Measurements from ENCODE around the gene GADD45G.

Gene GADD45G

DNA sequence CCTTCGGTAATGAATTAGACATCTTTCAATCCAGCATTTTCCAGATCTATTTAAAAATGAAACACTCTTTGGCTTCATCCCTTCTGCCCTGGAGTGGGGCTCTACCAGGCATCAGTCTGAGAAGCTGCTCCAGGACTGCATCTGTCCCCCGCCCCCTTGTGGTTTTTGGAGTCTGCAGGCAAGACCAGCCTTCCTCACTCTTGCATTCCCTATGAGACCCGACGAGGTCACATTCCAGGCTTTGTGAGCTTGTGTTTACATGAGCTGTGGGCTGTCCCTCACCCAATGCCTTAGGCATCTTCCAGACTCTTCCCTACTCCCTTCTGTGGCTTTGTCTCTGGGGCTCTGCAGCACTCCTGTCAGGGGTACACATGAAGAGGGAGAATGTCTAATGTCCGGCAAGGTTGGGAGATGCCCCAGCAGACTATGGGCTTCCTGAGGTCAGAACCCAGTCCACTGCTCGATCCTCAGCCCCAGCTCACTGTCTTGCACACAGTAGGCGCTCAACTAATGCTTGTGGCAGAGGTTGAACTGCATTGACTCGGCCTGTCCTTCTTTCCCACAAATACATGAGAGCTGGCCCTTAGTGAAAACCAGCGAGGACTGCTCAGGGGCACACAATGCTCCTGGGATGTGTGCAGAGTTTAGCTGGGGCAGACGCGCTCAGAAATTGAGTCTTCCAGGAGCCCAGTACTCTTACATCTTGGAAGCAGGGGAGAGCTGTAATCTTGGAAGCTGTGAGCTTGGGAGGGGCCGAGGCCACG, 11.7 kb upstream of the GADD45G start:
- no peak for DNase-seq

DNA sequence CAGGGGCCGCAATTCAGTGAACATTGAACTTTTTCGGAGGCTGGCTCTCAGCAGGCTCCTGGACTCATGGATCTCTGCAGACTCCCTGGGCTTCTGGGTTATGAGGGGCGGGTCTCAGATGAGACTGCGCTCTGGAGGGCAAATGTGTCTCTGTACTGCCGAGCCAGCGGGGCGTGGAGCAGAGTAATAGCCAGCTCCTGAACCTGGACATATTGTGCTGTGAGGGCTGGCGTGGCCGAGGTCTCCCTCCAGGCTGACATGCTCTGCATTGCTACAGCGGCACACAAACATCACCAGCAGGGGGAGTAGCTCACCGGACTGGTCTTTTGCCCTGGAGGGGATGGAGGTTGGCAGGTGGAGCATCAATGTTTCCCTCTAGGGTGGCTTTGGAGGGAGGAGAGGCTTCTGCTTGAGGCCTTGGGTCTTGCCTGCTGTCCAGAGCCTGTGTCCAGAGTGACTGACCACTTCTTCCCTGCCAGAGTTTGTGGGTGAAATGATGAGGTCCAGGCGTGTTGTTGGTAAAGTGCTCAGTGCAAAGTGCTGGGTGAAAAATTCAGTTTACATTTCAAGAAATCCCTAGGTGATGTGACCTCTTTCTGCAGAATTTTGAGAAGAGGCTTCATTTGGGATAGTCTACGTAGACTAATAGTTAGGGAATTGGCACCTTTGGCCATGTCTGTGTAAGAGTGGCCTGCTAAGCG, 10.9 kb upstream of the GADD45G start:
- no peak for DNase-seq

DNA sequence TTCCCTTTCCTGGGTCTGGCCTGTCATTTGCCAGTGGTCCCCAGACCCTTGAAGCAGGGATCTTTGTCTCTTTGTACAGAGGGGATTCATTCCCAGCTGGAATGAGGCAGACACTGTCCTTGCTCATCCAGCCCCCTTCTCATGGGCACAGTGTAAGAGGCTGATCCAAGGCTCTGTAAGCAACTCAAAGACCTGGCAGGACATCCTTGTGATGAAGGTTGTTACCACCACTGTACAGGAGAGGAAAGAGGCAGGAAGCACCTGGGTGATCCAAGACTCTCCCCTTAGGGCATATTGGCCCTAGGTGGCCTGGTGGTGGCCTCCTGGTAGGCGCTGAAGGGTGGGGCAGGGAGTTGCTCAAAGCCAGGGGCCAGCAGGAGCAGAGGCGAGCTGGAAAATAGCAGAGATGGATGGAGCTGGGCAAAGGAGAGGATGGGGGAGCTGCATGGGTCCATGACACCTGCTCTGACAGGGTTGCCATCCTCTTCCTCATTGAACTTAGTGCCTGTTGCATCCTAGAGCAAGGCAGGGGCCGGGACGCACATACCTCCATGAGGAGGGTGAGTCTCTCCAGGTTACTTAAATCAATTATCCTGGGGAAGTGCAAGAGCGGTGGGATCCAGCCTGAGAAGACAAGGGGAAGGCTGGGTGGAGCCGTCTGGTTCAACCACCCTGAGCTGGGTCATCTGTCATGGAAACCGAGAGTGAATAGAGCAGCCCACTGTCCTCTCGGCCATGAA, 9.8 kb upstream of the GADD45G start:
- DNase-seq: no peak

DNA sequence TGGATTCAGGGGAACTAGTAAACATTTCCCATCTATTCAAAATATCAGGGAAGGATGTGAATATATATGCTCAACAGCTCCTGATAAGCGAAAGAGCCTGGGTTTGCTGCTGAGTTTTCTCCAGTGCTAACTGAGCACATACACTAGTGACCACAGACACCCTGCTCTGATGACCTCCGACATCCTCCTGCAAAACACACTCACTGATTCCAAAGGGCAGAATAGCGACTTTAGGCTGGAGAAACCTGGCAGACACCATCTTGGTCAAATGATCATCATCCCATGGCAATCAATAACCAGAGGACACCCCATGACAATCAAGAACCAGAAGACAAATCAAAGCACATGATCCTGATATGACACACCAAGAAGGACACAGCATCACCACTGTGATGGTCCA, 9.2 kb upstream of the GADD45G start:
- DNase-seq: no peak

DNA sequence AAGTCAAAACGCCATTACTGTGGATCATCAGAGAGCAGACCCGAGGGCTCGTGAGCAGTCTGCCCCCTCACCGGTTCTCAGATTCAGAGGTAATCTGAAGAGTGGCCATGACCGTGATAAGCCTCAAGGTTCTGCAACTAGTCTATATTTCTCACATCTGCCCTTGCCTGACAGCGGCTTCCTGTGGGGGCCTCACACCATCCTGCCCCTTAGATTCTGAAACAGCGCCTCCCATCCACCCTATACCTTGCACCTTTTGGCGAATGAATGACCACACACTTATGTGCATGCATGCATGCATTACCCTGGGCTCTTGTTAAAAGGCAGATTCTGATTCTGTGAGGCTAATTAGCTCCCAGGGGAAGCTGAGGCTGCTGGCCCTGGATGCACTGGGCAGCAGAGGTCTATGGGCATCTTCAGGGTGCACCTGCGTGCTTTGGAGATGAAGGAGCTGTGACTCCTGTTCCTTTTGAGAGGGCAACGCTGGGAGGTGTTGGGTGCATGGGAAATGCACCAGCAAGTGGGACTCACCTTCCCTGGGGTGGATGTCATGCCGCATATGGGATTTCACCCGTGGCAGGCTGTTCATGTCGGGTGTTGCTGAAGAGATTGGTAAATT, 7.8 kb upstream of the GADD45G start:
- no peak for DNase-seq

DNA sequence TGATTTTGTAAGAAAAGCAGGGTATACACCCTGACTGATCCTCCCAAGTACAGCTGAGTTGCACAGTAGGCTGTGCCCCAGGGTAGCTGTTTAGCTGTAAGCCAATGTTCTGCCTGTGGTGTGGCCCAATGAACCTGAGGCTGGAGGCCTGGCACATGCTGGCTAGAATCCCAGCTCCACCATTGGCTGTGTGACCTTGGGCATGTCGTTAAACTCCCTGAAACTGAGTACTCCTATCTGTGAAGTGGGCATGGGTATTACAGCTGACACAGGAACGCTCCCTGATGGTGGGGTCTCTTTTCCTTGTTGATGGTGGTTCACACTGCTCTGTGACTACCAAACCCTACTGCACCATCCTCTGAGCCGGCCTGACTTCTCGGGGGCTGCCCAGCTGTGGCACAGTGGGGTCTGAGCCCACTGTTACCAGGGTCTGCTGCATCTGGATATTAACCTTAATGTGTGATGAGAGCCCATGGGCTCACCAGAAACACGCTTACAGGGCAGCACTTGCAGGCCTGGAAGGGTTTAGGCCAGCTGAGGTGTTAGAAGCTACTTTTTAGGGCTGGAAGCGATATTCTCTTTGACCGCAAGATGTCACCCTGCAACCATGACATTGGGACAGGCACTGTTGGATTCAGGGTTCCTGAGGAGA, 7.0 kb upstream of the GADD45G start:
- no peak for DNase-seq

DNA sequence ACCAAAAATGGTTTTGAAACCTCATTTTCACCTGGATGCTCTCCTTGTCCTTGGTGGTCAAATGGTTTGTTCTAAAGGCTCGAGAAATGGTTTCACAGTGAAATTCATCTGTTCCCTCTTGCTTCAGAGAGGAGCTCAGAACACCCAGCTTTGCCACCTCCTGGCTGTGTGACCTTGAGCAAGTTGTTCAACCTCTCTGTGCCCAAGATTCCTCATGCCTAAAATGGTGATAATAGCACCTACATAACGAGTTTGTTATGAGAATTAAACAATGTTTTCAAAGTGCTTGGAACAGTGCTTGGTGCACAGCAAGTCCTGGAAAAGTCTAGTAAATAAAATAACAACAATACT, 6.5 kb upstream of the GADD45G start:
- DNase-seq: no peak

DNA sequence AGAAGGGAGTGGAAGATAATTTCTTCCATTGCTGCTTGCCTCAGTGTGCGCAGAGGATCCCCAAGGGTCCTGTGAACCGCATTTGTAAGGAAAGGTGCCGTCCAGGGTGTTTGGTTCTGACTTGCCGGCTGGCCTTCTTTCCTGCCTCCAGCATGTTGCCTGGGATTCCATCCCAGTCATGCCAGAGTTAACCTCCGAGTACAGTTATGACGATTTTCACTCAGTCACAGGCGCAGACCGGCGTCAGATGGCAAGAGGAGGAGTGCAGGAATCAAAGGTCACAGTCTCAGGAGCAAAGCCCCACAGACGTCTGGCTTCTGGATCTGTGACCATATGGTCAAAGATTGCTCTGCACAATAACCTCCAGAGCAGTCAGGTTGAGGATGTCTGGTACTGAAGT, 5.9 kb upstream of the GADD45G start:
- no peak for DNase-seq

DNA sequence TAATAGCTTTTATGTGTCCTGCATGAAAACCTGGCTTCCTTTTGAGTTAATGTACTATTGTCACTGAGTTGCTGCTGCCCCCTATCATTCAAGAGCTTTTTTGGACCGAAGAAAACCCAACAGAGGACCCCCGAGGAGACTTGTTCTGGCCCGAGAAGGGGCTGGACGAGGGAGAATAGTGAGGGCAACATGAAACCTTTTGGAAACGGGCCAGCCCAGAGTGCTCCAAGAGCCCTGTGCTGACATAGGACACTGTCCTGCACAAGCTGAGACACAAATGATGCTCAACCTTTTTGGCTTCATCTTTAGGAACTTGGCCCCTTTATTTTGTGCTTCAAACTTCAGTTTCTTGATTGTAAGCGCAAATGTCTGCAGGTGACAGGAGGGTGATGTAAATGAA, 4.0 kb upstream of the GADD45G start:
- DNase-seq: no peak

DNA sequence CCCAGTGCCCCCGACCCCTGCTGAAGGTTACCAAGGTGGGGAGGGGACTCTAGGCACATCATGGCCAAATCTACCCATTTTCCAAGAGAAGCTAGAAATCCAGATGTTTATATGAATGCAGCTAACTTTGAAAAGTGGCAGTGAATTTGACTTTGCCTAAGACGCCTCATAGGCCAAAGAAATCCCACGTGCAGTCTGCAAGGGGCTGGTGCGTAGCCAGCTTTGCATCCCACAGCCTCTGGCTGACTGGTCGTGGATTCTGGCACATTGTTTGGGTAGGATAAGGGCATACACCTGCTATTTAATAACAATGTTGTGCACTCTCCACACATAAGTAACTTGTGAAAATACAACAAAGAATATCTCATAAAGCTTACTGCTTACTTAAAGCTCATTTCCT, 3.5 kb upstream of the GADD45G start:
- DNase-seq: no peak

DNA sequence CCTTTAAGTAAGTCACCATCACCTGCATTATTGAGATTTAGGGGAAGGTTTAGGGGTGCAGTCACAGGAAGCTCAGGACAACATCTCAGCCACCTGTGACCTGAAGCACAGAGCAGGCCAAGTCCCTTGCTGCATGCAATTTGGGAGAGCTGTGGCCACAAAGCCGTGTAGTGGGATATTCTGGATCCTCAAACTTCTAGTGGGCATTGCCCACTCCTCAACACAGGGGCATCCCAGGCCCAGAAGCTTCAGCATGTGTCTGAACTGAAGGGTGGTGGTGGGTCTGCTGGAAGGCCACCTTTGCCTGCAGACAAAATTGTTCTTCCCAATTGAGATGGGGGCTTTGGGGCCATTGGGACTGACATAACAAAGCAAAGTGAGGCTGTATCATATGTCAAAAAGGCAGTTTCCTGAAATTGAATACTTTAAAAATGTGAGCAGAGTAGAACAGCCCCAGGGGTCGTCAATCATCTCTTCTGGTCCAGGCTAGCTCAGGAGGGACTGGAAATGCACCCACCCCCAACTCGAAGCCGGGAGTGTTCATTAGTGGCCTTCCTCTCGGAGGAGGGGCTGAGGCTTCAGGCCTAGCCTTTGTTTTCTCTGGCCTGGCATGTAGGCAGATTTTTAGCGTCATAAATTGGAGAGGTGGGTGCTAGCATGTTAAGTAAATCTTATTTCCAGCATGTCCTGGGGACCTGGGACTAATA, 2.8 kb upstream of the GADD45G start:
- DNase-seq: no peak

DNA sequence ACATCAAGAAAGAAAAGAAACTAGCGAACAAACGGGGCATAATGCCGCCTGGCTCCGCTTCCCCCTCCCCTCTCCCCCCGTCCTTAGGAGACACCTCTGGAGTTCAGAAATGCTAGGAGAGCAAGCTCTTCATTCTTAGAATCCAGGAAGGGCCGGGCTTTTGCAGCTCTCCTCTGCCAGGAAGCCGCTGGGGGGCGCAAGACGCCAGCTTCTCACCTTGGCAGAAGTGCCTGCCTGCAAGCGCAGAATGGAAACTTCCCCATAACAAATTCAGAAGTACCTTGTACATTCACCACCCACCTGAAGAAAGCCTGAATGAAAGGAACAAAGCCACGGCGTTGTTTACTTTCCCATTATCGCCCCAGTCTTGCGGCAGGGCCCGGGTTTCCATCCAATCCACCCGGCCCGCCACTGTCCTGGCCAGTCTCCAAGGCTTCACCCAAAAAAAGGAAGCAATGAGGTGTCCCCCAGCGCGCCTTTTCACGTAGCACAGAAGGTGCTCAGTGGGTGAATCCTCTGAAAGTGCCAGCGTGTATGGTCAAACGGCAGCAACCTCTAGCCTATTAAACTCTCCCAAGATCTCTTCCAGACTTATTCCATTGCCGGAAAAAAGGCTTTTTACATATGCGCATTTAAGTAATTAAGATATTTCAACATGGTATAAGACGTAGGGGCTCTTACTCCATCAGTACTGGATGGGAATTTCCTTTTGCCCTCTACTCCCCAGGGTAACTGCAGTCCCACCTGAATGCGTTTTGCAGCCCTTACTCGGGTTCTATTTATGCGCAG, 1.6 kb upstream of the GADD45G start:
- no peak for DNase-seq

DNA sequence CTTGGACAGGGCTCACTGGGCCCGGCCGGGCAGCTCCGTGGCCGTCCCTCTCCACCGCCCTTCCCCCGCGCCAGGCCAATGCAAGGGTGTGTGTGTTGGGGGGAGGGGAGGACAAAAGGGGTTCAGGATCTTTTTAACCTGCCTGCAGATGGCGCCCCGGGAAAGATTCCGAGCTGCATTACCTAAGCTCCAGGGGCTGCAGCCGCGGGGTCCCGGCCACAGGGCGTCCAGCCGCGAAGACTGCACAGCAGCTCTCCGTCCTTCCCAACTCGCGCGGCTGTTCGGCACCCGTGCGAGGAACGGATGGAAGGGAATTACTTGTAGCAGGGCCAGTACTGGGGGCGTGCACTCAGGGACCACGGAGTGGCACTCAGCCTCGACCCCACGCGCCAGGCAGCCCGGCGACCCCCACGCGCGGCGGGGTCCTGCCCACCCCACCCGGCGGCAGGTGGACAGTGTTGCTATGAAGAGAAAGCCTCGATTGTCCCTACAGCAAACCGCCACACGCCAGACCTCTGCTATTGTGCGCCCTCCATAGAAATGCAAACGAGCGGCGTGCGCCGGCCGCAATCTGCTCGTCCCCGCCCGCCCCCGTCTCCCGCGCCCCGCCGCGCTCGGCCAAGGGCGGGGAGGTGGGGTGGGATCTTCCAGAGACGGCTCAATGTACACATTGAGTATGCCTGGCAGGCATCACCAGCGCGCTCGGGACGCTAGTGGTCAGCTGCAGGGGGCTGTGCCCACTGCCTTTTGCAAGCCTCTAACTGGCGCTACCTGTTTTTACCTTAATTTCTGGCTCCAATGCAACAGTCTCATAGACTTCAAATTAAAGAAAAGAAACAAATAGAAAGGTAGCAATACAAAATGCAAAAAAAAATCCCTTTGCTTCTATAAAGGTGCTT, 796 bp upstream of the GADD45G start:
- DNase-seq: no peak

DNA sequence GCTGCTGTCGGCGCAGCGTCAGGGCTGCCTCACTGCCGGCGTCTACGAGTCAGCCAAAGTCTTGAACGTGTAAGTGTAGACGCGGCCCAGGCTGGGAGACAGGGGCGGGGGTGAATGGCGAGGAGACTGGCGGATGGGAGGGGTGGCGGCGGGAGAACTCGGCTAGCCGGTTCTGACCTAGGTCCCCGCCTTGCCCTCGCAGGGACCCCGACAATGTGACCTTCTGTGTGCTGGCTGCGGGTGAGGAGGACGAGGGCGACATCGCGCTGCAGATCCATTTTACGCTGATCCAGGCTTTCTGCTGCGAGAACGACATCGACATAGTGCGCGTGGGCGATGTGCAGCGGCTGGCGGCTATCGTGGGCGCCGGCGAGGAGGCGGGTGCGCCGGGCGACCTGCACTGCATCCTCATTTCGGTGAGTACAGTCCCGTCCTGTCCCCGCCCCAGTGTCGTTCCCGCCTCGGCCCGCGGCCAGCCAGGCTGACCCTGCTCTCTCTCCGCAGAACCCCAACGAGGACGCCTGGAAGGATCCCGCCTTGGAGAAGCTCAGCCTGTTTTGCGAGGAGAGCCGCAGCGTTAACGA, 745 bp downstream of the GADD45G start:
- DNase-seq: no peak

DNA sequence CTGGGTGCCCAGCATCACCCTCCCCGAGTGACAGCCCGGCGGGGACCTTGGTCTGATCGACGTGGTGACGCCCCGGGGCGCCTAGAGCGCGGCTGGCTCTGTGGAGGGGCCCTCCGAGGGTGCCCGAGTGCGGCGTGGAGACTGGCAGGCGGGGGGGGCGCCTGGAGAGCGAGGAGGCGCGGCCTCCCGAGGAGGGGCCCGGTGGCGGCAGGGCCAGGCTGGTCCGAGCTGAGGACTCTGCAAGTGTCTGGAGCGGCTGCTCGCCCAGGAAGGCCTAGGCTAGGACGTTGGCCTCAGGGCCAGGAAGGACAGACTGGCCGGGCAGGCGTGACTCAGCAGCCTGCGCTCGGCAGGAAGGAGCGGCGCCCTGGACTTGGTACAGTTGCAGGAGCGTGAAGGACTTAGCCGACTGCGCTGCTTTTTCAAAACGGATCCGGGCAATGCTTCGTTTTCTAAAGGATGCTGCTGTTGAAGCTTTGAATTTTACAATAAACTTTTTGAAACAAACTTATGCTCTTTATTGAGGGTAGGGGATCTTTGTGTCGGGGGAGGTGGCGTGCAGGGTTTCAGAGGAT, 1.3 kb downstream of the GADD45G start:
- DNase-seq: no peak

DNA sequence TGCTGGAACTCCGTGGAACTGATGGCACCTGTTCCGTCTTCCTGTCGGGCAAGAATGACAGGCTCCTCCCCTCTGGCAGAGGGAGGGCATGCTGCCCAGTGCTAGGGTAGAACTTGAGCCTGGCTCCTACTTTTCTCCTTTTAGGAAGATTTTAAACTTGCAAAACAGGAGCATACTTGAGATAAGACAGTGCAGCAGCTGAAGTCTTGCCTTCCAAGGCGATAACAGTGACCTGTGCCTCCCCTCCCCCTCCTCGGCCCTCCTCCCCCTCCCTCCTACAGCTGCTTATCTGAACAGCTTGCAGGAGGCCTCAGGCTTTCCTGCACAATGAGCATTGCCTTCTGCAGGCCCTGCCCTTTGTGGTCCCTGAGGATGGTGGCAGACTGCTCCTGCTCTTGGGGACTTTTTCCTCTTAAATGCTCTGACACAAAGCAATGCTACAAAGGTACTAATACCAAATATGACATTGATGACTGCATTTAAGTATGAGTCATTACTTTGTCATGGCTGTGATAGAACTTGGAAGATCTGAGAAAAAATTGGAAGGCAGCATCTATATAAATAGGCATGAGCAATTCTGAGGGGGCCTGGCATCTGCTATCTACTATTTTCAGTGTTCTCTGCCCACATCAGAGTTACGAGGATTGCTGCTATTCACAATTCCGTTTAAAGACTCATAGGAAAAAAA, 2.0 kb downstream of the GADD45G start:
- DNase-seq: no peak

DNA sequence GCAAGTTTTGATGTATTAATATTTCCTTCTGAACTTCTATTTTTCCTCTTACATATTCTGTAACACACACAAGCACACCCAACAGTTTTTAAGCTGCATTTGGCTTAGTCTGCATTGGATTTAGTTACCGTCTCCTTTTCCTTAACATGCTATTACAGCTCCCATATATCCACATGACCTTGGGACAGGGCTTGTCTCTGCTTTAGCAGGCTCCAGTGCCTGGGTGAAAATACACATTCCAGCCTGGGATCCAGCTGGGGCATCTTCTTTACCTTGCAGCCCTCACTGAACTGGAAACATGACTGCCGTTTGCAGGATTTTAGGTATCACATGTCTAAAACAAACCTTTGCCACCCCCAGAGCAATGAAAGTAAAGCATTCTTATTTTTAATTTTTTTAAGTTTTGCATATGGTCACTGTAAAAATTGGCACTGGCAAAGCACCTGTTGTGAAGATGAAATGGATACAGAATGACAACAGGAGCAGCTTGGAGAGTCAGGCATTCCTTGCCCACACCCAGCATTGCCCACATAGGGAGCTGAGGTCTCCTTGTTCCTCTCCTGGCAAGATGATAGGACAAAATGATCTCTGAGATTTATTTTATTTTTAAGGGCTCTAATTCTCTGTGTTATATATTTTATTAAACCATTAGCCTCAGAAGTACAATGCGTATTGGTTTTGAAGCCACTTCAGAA, 4.0 kb downstream of the GADD45G start:
- no peak for DNase-seq

DNA sequence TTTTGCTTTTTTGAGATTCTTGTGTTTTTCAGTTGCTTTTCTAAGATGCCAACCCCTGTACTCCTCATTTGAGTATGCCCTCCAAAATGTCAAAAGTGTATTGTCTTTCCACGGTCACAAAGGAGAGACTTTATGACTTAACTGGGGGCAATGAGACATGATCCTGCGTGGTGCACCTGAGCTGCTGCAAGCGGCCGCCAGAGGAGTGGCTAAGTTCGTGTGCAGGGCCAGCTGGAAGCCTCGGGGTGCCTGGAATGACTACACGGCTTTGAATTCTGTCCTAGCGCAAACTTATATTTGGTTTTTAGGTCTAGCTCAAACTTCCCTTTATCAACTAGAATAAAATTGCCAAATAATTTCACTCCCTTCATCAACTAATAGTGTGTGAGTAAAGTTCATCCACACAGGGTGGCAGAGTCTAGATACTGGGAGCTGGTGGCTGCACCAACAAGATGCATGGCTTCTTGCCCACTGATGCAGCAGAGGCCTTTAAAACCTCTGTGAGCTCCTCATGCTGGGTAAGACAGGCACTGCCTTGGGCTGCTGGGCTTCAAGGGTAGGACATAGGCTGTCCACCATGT, 4.7 kb downstream of the GADD45G start:
- DNase-seq: no peak
